Hematopoietic multipotent progenitor cell treated with erythropoietin and hydrocortisone succinate and interleukin-3 and kit ligand, for 8 days (in vitro differentiated cells): ENCODE results near the gene ASAP2.

Experiments used
- DNase-seq: peaks from one replicate; pipeline ENCODE4 v3.0.0-alpha.2; 2015

The ASAP2 gene

GRCh38 chr2:9279426-9279825 is 72.8 kb downstream of the ASAP2 start:
- no peak for DNase-seq

DNA sequence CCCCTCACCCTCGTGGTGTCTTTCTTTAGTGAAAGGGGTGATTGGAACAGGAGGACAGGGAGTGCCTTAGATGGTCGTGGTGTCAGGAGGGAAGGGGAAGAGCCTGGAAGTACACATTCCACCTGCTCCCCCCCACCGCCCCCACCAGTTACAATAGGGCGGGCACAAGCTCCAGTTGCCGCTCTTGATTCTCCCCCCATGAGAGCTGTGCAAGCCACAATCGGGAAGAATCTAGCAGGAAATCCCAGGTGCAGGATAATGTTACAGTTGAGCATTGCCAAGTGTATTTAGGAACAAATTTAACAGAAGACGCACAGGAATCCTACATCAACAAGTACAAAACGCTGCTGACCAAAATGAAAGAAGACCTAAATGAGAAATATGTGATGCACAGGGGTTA is 73.6 kb downstream of the ASAP2 start:
- DNase-seq: no peak

GRCh38 chr2:9281145-9281544 is 74.5 kb downstream of the ASAP2 start:
- DNase-seq: no peak

GRCh38 chr2:9282128-9283112 is 75.8 kb downstream of the ASAP2 start:
- DNase-seq: no peak

DNA sequence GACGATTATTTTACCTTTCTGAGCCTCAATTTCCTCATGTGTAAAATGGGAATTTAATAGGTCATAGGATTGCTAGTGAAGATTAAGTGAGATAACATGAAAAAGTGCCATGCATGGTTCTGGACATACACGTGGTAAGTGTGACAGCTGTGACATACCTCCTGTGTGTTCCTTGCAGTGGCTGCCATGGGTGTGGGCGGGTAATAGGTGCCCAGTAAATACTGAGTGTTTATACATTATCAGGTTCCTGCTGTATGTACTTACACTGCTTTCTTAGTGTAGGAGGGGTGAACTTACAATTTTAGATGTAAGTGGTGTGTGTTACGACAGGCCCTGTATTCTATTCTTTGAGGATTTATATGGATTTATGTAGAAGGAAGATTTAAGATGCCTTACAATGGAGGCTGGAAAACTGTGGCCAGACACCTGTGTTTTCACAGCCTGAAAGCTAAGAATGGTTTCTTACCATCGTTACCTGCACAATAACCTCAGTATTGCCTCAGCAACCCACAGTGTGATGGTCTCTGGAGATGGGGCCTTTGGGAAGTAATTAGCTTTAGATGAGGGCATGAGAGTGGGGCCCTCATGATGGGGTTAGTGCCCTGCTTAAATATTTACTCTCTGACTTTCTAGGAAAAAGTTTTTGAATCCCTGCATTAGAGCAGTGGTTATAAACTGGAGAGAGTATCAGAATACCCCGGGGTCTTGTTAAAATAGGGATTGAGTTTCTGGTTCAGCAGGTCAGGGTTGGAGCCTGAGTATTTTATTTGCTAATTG is 78.1 kb downstream of the ASAP2 start:
- DNase-seq: no peak

DNA sequence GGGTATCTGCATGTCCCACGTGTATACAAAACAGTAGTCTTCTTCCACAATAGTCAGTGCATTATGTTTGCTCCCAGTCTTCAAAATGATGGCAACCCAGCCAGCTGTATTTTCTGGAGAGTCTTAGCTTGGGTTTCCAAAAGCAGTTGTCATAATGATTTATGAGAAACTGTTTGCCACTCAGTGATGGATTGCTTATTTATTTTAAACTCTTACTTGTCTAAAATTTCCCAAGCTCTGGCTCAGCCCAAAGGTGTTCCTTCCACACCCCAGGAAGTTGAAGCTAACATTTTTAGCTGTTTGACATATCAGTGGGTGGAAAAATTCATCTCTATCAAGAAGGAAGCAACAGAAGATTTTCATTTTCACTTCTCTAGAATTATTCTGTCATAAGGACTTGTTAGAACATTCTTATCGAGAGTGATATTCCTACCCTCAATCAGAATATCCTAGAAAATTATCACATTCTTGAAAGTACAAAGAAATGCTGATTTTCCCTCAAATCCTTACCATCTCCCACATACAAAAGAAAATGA is 78.8 kb downstream of the ASAP2 start:
- DNase-seq: no peak

- no peak for DNase-seq
Measured at GRCh38 chr2:9285921-9286320, 79.3 kb downstream of the ASAP2 start.

DNA sequence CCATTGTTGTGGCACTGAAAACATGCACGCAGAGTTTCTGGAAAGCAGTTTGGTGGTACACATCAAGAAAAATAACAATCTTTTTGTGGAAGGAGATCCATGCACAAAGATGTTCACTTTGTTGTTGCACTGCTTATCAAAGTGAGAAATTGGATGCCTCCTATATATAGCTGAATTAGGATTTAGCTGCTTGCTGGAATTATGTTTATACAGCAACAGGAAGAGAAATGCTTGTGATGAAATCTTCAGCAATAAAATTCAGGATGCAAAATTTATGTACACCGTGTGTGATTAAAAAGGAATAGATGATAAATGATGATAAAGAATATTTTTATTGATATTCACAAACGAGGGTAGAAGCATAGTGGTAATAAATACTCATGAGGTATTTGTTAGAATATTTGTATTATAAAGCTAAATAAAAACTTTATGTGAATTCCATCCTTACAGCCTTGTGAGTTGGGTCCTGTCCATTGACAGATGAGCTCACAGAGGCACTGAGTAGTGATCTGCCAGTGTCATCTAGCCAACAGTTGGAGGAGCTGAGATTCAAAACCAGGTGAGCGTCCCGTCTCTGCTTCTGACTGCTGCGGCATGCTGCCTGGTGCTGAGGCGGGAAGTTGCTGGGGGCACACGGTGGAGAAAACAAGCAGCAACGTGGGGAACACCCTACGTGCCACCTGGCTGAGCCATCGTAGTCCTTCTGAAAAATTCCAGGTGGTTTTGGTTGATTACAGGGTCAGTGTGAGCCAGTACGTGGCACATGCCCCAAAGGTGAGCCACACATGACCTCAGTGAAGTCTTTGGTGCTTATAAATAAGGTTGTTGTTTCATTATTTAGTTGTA is 80.2 kb downstream of the ASAP2 start:
- DNase-seq: no peak

DNA sequence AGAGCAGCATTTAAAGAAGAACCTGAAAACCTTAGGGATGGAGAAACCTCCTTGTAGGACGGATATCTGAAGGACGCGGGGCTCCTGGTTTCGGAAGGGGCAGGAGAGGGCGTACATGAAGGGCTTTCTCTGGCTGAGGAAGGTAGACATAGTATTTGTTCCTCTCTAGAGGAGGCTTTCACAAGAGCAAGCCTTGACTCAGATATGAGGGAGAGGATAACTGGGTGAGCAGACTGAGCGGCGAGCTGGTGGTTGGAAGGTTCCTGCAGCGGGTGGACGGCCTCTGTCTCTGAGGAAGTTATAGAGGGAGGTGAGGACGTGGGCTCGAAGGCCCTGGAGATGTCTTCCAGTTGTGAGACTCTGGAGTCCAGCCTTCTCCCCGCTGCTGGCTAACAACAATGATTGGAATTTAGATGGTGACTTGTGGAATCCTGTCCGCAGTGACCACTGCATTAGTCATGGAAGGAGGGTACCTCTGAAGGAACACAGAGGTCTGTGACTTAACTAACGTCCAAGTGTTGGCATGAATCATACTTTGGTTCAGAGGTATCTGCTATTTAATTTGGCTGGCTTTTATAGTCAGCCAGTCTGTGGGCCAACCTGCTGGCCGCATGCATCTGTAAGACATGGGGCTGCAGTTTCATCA is 80.9 kb downstream of the ASAP2 start:
- DNase-seq: no peak

- DNase-seq: no peak
Measured at GRCh38 chr2:9288233-9288632, 81.6 kb downstream of the ASAP2 start.

- DNase-seq: no peak
Measured at GRCh38 chr2:9288681-9289338, 82.2 kb downstream of the ASAP2 start.

- DNase-seq: no peak
Measured at GRCh38 chr2:9291331-9291730, 84.7 kb downstream of the ASAP2 start.

GRCh38 chr2:9291866-9292265 is 85.3 kb downstream of the ASAP2 start:
- DNase-seq: no peak

GRCh38 chr2:9292426-9292825 is 85.8 kb downstream of the ASAP2 start:
- DNase-seq: no peak

DNA sequence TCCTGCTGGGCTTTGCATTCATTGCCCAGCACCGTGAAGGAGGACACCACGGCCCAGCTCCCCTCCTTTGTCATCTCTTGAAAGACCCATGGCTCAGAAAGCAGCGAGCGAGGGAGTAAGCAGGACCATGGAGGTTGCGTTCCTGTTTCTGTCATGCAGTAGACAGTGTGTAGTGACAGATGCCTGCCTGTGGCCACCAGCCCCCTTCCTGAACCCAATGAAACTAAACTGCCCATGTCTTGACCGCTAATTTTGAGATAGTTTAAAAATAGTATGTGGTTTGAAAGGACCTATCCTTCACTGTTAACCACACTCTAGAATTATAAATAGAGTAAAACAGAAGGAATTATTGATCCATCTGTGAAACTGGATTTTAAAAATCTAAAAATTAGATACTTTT is 88.2 kb downstream of the ASAP2 start:
- DNase-seq: no peak

DNA sequence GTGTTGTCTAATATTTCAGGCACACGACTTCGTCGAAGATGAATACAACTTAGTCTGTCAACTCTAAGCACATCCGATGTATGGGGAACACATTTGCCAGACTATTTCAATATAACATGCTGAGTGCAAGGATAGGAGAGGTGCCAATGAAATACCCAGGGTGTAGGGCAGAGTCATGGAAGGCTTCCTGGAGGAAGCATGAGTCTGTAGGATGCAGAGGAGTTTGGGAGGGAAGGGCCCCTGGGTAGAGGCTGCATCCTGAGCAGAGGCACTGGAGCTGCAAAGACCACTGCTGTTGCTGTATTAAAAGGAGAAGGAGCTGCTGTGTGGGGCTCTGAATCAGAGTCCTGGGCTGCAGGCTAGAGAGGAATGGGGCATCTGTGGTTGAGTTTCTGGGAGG is 89.9 kb downstream of the ASAP2 start:
- no peak for DNase-seq

GRCh38 chr2:9297156-9297555 is 90.5 kb downstream of the ASAP2 start:
- no peak for DNase-seq

DNA sequence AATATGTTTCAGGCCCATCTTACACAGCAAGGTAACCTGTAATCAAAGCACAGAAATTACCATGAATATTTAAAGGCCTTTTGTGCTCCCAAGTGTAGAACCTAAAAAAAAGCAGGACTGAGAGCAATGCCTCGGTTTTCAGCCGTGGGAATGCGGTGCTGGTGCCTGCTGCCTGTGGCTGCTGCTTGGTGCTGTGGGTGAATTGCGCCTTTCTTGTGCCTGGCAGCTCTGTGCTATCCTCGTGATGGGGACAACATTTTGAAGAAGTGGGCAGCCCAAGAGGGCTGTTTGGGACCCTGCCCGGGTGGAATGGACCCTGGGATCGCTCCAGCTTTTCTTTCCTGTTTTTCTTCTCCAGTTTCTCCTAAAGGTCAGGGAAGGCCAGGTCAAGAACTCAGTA is 91.2 kb downstream of the ASAP2 start:
- no peak for DNase-seq

DNA sequence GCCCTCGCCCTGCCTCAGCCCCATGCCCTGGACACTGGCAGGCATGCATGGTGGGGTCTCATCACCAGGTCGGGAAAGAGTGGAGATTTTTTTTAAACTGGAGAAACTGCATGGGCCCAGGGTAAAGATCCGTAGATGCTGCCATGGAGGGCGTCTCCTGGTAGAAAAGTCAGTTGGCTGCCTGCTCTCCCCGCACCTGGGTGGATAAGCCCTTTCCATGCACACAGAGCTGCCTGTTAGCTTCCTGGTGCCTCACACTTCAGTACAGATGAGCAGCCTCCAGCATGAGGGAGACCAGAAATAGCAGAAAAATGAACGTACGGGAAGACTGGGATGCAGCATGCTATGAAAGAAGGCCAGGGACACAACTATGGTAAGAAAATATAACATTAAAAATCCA is 92.0 kb downstream of the ASAP2 start:
- DNase-seq: no peak

- DNase-seq: peak; percentile 12
Measured at GRCh38 chr2:9299161-9300100, 92.8 kb downstream of the ASAP2 start.

DNA sequence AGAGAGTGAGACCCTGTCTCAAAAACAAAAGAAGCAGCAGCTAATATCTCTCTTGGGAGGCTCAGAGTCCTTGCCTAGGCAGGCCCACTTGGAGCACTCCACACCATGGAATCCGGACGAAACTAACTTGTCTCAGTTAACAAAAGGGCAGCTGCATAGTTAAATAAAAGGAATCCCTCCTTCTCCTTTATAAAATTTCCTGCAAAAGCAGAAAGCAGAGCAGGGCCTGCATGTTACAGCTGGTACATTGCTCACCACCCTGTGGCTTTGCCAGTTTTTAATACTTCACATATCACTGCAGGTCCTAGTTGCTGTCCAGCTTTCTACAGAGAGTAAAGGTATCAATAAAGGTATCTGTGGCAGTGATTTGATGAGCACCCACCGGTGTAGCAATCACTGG is 93.6 kb downstream of the ASAP2 start:
- DNase-seq: no peak
